IPS-NIHi11 (cell line): Measurements from ENCODE around the gene PTTG1IP.
A peak's percentile ranks its signal among the peaks of the same experiment; 100 is the strongest.

Experiments used
- DNase-seq: peaks from one replicate; pipeline ENCODE4 v3.0.0; 2012; ENCODE audit warnings: mixed read lengths, low spot score

Gene PTTG1IP

GRCh38 chr21:44819283-44820243, 53.9 kb downstream of the PTTG1IP start:
- no peak for DNase-seq

- DNase-seq: peak; percentile 25
Measured at GRCh38 chr21:44818640-44819011, 54.9 kb downstream of the PTTG1IP start.

GRCh38 chr21:44817914-44818639, 55.4 kb downstream of the PTTG1IP start, which contains the start of gene SUMO3:
SUMO3 (minus strand) TSS chr21:44818062; CDS start chr21:44817968, 94 bp downstream.
- peak; percentile 98 for DNase-seq

- DNase-seq: peak; percentile 98
Measured at GRCh38 chr21:44817506-44817880, 56.0 kb downstream of the PTTG1IP start.

- no peak for DNase-seq
Measured at GRCh38 chr21:44816761-44817505, 56.6 kb downstream of the PTTG1IP start.

- no peak for DNase-seq
Measured at GRCh38 chr21:44815852-44816628, 57.5 kb downstream of the PTTG1IP start.

GRCh38 chr21:44815225-44815624, 58.3 kb downstream of the PTTG1IP start:
- no peak for DNase-seq

GRCh38 chr21:44814498-44815023, 58.9 kb downstream of the PTTG1IP start:
- DNase-seq: no peak

GRCh38 chr21:44813727-44814126, 59.8 kb downstream of the PTTG1IP start:
- no peak for DNase-seq

GRCh38 chr21:44813149-44813548, 60.3 kb downstream of the PTTG1IP start:
- DNase-seq: no peak

GRCh38 chr21:44812640-44813039, 60.9 kb downstream of the PTTG1IP start:
- DNase-seq: no peak

- DNase-seq: no peak
Measured at GRCh38 chr21:44810779-44811178, 62.7 kb downstream of the PTTG1IP start.

- DNase-seq: no peak
Measured at GRCh38 chr21:44805859-44806258, 67.6 kb downstream of the PTTG1IP start.

- no peak for DNase-seq
Measured at GRCh38 chr21:44805226-44805625, 68.3 kb downstream of the PTTG1IP start.

GRCh38 chr21:44804762-44805161, 68.7 kb downstream of the PTTG1IP start:
- DNase-seq: no peak

- no peak for DNase-seq
Measured at GRCh38 chr21:44803651-44804050, 69.8 kb downstream of the PTTG1IP start.

GRCh38 chr21:44802396-44803153, 70.9 kb downstream of the PTTG1IP start:
- peak; percentile 48 for DNase-seq

GRCh38 chr21:44801468-44802395, 71.8 kb downstream of the PTTG1IP start, which contains the start of gene UBE2G2:
UBE2G2 (minus strand) TSS chr21:44801820; CDS start chr21:44801748, 72 bp downstream.
- peak; percentile 95 for DNase-seq

GRCh38 chr21:44800971-44801467, 72.5 kb downstream of the PTTG1IP start:
- peak; percentile 42 for DNase-seq
